ENCODE measurements around the gene EDEM3.

- TF ChIP-seq, protein P1, sequence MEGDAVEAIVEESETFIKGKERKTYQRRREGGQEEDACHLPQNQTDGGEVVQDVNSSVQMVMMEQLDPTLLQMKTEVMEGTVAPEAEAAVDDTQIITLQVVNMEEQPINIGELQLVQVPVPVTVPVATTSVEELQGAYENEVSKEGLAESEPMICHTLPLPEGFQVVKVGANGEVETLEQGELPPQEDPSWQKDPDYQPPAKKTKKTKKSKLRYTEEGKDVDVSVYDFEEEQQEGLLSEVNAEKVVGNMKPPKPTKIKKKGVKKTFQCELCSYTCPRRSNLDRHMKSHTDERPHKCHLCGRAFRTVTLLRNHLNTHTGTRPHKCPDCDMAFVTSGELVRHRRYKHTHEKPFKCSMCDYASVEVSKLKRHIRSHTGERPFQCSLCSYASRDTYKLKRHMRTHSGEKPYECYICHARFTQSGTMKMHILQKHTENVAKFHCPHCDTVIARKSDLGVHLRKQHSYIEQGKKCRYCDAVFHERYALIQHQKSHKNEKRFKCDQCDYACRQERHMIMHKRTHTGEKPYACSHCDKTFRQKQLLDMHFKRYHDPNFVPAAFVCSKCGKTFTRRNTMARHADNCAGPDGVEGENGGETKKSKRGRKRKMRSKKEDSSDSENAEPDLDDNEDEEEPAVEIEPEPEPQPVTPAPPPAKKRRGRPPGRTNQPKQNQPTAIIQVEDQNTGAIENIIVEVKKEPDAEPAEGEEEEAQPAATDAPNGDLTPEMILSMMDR (IDR thresholded peaks at IDR 0.05) = no peak
- no peak for TF ChIP-seq POLR2A (IDR thresholded peaks at IDR 0.05)
Measured at GRCh38 chr1:184682956-184683355, 71.7 kb downstream of the EDEM3 start.

Measured in heart left ventricle (tissue), 13 donors.